Lung (tissue), 12 donors: Measurements from ENCODE around the gene SLC25A6. TPM values are rescaled to one million over a fixed set of nuclear protein-coding genes. Genes with fewer than 3 reads are reported as not detected.

Source experiments
- ATAC-seq: fragments of 200-7000 bp; cut with Tn5 transposase; one replicate; pipeline ENCODE4 v1.9.1; 2020; ENCODE audit warnings: moderate number of reproducible peaks; ENCODE audit not compliant: insufficient read depth, low FRiP score
- DNase-seq, 3 donors: peaks; one replicate each; pipeline ENCODE4 v3.0.0-alpha.2; 2013 to 2017
- H3K27ac ChIP-seq, 2 donors: one replicate each; pipeline ENCODE4 v1.5.1; 2013; ENCODE audit warnings: mild to moderate bottlenecking in 2 of 2, moderate library complexity in 2 of 2, control low read depth in 1 of 2, inconsistent platforms in 1 of 2, low read depth in 1 of 2, low read length in 1 of 2
- H3K27me3 ChIP-seq, 3 donors: one replicate each; pipeline ENCODE4 v1.5.1; 2013; ENCODE audit warnings: low read length in 2 of 3; ENCODE audit not compliant: control insufficient read depth in 3 of 3, insufficient read depth in 3 of 3
- H3K36me3 ChIP-seq, 4 donors: one replicate each; pipeline ENCODE4 v1.5.1; 2013; ENCODE audit warnings: low read length in 4 of 4, mild to moderate bottlenecking in 1 of 4, moderate library complexity in 1 of 4; ENCODE audit not compliant: control insufficient read depth in 4 of 4, insufficient read depth in 4 of 4
- H3K4me1 ChIP-seq, 5 donors: one replicate each; pipeline ENCODE4 v1.5.1; 2013; ENCODE audit warnings: low read length in 5 of 5, mild to moderate bottlenecking in 2 of 5, moderate library complexity in 1 of 5; ENCODE audit not compliant: control insufficient read depth in 5 of 5, insufficient read depth in 5 of 5
- H3K4me3 ChIP-seq: one replicate; pipeline ENCODE4 v1.5.1; 2013; ENCODE audit warnings: mild to moderate bottlenecking, control low read depth, moderate library complexity
- H3K9ac ChIP-seq, 2 donors: one replicate each; pipeline ENCODE4 v1.5.1; 2013; ENCODE audit warnings: low read length in 2 of 2, control low read depth in 1 of 2; ENCODE audit not compliant: insufficient read depth in 1 of 2
- H3K9me3 ChIP-seq, 4 donors: one replicate each; pipeline ENCODE4 v1.5.1; 2013; ENCODE audit warnings: low read length in 3 of 4, mild to moderate bottlenecking in 1 of 4, moderate library complexity in 1 of 4; ENCODE audit not compliant: control insufficient read depth in 4 of 4, insufficient read depth in 3 of 4
- WGBS, 2 donors: extraction: QIAGEN DNeasy Blood & Tissue Kit; methylation state at CpG; one replicate each; pipeline ENCODE4 v1.1.7; 2013; 5-methylcytosine and 5-hydroxymethylcytosine counted together
- polyA plus RNA-seq, 2 donors: library from polyadenylated mRNA; stranded (reverse); fragments of 200-250 nt; gene quantifications; one replicate each; pipeline ENCODE4 v1.2.1, GENCODE V29; 2013
- total RNA-seq, 2 donors: library from RNA; depleted of rRNA in 1 of 2; stranded (reverse); fragments of >200 nt in 1 of 2; gene quantifications; one replicate each; pipeline ENCODE4 v1.2.1, GENCODE V29; 2014 to 2021
- TF ChIP-seq, protein P1 (sequence below): IDR thresholded peaks from 2 replicates; pipeline ENCODE4 v1.5.1; 2012; ENCODE audit warnings: mild to moderate bottlenecking; ENCODE audit errors: control extremely low read depth, extremely low read depth
- donor health status: control.
- donor health status: control.
- donor health status: Bipolar disorder and iron deficiency.
- donor health status: healthy.
- donor health status: DM: yes; HTN: yes; CAD: no.

SLC25A6 gene
- total and polyA plus RNA-seq, 4 donors: 168 to 422 (median 366) TPM

DNA sequence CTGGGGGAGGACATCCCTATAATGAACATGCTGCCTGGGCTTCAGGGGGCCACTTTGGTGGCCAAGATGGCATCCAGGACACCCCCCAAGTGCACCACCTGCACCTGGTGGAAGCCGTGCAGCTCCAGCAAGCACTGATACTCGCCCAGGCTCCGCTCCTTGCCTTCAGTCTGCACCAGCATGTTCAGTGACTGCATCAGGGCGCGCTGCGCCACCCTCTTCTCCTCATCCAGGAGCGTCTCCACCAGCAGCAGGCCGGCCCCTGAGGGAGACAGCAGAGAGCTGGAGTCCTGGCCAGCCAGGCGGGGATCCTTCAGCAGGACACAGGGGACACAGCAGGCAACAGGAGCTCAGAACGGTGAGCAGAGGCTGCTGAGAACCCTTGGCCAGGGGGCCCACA, 11.3 kb upstream of the SLC25A6 start:
- H3K9ac ChIP-seq: no peak overlapping the region
- no peaks in the 10 kb centered on the region for H3K4me1 ChIP-seq
- DNase-seq (no peak), ATAC-seq (no peak)
- peaks cover 16 to 56% (median 40%) of the 10 kb centered on the region in 4 donors for H3K36me3 ChIP-seq
- peaks cover 0 to 13% (median 1%) of the 10 kb centered on the region in 4 donors for H3K9me3 ChIP-seq
- TF ChIP-seq, protein P1, sequence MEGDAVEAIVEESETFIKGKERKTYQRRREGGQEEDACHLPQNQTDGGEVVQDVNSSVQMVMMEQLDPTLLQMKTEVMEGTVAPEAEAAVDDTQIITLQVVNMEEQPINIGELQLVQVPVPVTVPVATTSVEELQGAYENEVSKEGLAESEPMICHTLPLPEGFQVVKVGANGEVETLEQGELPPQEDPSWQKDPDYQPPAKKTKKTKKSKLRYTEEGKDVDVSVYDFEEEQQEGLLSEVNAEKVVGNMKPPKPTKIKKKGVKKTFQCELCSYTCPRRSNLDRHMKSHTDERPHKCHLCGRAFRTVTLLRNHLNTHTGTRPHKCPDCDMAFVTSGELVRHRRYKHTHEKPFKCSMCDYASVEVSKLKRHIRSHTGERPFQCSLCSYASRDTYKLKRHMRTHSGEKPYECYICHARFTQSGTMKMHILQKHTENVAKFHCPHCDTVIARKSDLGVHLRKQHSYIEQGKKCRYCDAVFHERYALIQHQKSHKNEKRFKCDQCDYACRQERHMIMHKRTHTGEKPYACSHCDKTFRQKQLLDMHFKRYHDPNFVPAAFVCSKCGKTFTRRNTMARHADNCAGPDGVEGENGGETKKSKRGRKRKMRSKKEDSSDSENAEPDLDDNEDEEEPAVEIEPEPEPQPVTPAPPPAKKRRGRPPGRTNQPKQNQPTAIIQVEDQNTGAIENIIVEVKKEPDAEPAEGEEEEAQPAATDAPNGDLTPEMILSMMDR: no peak
- H3K27me3 ChIP-seq: no peaks in the 10 kb centered on the region
- no peak overlapping the region for H3K27ac ChIP-seq
- 98 to 99% methylated on average over 10 of the region's 10 CpGs for WGBS, 2 donors
- no peak overlapping the region for H3K4me3 ChIP-seq

DNA sequence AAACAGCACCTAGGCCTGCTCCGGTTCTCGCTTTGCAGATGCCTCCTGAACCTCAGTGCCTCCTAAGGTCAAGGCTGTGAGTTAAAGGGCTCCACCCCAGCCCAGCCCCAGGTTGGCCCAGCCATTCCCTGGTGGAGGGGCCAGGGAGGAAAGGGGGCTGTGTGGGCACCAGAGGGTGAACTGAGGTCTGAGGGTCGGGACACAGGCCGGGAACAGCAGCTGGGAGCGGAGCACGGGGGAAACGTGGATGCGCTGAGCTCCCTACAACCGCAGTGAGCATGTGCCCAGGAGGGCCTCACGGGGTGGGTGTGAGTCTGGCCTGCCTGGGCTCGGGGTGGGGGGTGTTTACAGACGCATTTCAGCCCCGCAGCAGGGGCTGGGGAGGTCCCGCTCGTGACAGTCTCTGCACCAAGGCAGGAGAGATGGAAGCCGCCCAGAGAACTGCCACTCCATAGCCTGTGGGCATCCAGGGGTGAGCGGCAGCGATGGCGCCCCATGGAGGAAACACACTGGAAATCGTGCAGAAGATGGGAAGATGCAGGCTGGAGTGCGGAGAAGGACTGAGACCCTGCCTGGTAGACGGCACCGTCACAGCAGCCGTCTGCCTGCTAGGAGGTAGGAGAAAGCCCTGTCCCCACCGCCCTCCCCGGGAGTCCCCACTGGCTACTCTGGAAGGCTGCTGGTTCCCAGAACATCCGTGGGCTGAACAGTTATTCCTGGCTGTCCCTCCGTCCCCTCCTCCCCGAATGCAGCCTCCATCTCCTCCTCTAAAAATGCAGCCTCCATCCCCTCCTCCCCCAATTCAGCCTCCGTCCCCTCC, 9.9 kb upstream of the SLC25A6 start:
- no peak overlapping the region for H3K4me3 ChIP-seq
- DNase-seq (no peak), ATAC-seq (no peak)
- WGBS, 2 donors: 93 to 95% methylated on average over 30 of the region's 30 CpGs
- peaks cover 0 to 13% (median 1%) of the 10 kb centered on the region in 4 donors for H3K9me3 ChIP-seq
- H3K9ac ChIP-seq: no peak overlapping the region
- TF ChIP-seq, protein P1: no peak
- H3K27me3 ChIP-seq: no peaks in the 10 kb centered on the region
- H3K36me3 ChIP-seq: peaks cover 6 to 43% (median 34%) of the 10 kb centered on the region in 4 donors
- H3K27ac ChIP-seq: no peak overlapping the region
- H3K4me1 ChIP-seq: no peaks in the 10 kb centered on the region

DNA sequence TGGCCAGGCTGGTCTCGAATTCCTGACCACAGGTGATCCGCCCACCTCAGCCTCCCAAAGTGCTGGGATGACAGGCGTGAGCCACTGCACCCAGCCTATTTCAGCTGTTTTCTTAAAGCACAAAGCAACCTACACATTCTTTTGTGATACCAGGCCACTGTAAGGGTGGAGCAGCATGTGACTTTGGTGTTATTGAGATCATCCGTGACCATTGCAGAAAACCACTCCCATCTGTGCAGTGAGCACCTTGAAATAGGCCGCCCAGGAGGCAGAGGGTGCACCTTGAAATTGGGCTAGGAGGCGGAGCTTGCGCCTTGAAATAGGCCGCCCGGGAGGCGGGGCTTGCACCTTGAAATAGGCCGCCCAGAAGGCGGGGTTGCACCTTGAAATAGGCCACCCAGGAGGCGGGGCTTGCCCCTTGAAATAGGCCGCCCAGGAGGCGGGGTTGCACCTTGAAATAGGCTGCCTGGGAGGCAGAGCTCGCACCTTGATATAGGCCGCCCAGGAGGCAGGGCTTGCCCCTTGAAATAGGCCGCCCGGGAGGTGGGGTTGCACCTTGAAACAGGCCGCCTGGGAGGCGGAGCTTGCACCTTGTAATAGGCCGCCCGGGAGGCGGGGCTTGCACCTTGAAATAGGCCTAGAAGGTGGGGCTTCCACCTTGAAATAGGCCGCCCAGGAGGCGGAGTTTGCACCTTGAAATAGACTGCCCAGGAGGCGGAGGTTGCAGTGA, 9.0 kb upstream of the SLC25A6 start:
- no peaks in the 10 kb centered on the region for H3K4me1 ChIP-seq
- ATAC-seq (no peak), DNase-seq (no peak)

More for the DNA sequence above, 9.0 kb upstream of the SLC25A6 start:
- peaks cover 6 to 36% (median 33%) of the 10 kb centered on the region in 4 donors for H3K36me3 ChIP-seq
- no peaks in the 10 kb centered on the region for H3K27me3 ChIP-seq
- H3K9me3 ChIP-seq: peaks cover 0 to 7% (median 0%) of the 10 kb centered on the region in 4 donors
- TF ChIP-seq, protein P1: no peak
- 85 to 90% methylated on average over 27 of the region's 27 CpGs for WGBS, 2 donors
- no peak overlapping the region for H3K27ac ChIP-seq
- H3K4me3 ChIP-seq: no peak overlapping the region
- no peak overlapping the region for H3K9ac ChIP-seq
